OCI-LY7 (cell line): ENCODE measurements around the gene CEP112.

ENCODE experiments used
- CTCF ChIP-seq: fragments of 200-600 bp; sonication (generic); conservative IDR thresholded peaks from 2 replicates; pipeline ENCODE4 v1.5.1; 2014; ENCODE audit warnings: mild to moderate bottlenecking, antibody characterized with exemption, low read length, moderate library complexity, mixed read lengths
- EZH2phosphoT487 ChIP-seq: fragments of 200-600 bp; sonication (generic); IDR thresholded peaks from 2 replicates; pipeline ENCODE4 v1.6.1; 2018; ENCODE audit warnings: low read depth, borderline replicate concordance, mild to moderate bottlenecking, mixed run types, antibody characterized with exemption, low read length, moderate library complexity, mixed read lengths

- TF ChIP-seq CTCF (no peak), EZH2phosphoT487 (no peak)
Measured at GRCh38 chr17:65901394-65901793, 290.5 kb downstream of the CEP112 start.
